Measurements from ENCODE around the gene DGKG. TPM values are rescaled to one million over a fixed set of nuclear protein-coding genes. Genes with fewer than 3 reads are reported as not detected.

DGKG gene
- total and polyA plus RNA-seq, 9 of the 15 experiments (the other 6 are each of a cell fraction or from before 2014, with no cell fraction given), result 0.01 to 0.36 (median 0.15) TPM

DNA sequence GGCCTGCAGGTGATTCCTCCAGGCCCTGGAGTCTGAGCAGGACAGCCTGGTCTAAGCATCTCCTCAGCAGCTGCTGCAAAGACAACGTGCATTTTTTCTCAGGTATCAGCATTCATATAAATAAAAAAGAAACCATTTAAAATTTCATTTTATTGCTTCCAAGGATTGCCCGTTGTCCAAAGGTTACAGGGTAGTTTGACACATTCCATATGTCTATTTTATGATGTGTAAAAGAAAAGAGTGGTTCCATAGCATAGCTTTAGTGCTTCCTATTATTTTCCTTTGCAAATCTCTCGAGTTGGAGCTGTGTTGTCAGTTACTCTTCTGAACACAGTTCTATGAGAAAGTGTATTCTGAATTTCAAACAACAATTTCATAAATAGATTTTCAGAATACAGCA, 7.2 kb upstream of the DGKG start (continued):
- TF ChIP-seq JUND (IDR thresholded peaks at IDR 0.05; ENCODE audit: borderline replicate concordance, low read depth, low read length) (no peak), JUND (tag; IDR thresholded peaks at IDR 0.05; ENCODE audit: borderline replicate concordance, low read depth, low read length) (no peak)

DNA sequence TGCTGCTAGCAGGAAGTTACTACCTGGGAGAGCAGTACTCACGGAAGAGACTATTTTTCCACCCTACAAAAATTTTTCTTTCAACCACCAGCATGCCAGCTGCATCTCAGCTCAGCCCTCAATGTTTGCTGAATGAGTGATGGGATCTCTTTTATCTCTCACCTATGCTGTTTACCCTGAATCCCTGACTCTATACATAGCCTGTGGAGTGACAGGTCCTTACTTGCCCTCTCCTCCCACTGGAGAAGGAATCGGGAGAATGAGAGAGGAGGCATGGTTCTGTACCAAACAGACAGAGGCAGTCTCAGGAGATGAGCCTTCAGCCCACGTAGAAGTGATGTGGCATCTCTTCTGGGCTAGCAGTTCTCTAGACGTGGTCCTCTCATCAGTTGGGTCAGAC, 6.7 kb upstream of the DGKG start:
- no peak for ATAC-seq
- intact Hi-C loops (cut with micrococcal nuclease), result no loop called here
- WGBS (ENCODE audit: insufficient coverage, low coverage, missing lambda C conversion rate), result 2% methylated on average over 4 of the region's 4 CpGs

More for the DNA sequence above, 6.7 kb upstream of the DGKG start:
- H3K9ac ChIP-seq (ENCODE audit: insufficient read depth in 1 of 2, low read depth in 2 of 2, low read length in 2 of 2), result no peak overlapping the region
- H3K4me2 ChIP-seq (ENCODE audit: insufficient read depth, low read length), result no peak overlapping the region
- DNase-seq (ENCODE audit: extremely low read depth in 1 of 4, low spot score in 3 of 4) (no peak), FAIRE-seq (no peak)
- H3K79me2 ChIP-seq (ENCODE audit: control insufficient read depth, insufficient read depth, low read length), result no peaks in the 10 kb centered on the region
- H3K36me3 ChIP-seq (ENCODE audit: control insufficient read depth, insufficient read depth, low read length), result no peaks in the 10 kb centered on the region
- no peak overlapping the region for H3K27ac ChIP-seq (ENCODE audit: extremely low read depth, low read depth, low read length)
- no peaks in the 10 kb centered on the region for H4K20me1 ChIP-seq (replicated peaks; ENCODE audit: control insufficient read depth, insufficient read depth, low read length)
- H3K27me3 ChIP-seq (ENCODE audit: control insufficient read depth in 2 of 2, insufficient read depth in 2 of 2, low read length in 2 of 2), result peaks cover 9 to 32% of the 10 kb centered on the region in 2 experiments; a peak in 4 of 5 replicates
- H3K4me3 ChIP-seq, result no peak overlapping the region
- ChIA-PET CTCF (ENCODE audit: low intra/inter-chr PET ratio) (no interaction called here), POLR2A (interaction anchor here (0.6 kb wide), 1 partner anchor 15 kb away, joined by 3 read pairs; no protein-coding TSS in a partner anchor)
- TF ChIP-seq PYGO2 (tag; IDR thresholded peaks at IDR 0.05) (no peak), ZFP36 (IDR thresholded peaks at IDR 0.05; ENCODE audit: low read depth, low read length, partially characterized antibody) (no peak), SUPT5H (IDR thresholded peaks at IDR 0.05) (no peak), FOXJ3 (CRISPR knock-in tag; IDR thresholded peaks at IDR 0.05) (no peak), HLTF (IDR thresholded peaks at IDR 0.05) (no peak), SRF (CRISPR knock-in tag; IDR thresholded peaks at IDR 0.05) (no peak), GATAD2A (IDR thresholded peaks at IDR 0.05) (no peak), FOXA1 (IDR thresholded peaks at IDR 0.05; ENCODE audit: borderline replicate concordance) (no peak), ZNF785 (CRISPR knock-in tag; IDR thresholded peaks at IDR 0.05) (no peak), ZBTB17 (CRISPR knock-in tag; IDR thresholded peaks at IDR 0.05) (no peak), NELFE (IDR thresholded peaks at IDR 0.05; ENCODE audit: insufficient read depth, insufficient read length) (no peak), TEAD1 (CRISPR knock-in tag; IDR thresholded peaks at IDR 0.05) (no peak), CSDE1 (IDR thresholded peaks at IDR 0.05) (no peak)
- TF ChIP-seq, protein P1, sequence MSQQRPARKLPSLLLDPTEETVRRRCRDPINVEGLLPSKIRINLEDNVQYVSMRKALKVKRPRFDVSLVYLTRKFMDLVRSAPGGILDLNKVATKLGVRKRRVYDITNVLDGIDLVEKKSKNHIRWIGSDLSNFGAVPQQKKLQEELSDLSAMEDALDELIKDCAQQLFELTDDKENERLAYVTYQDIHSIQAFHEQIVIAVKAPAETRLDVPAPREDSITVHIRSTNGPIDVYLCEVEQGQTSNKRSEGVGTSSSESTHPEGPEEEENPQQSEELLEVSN (IDR thresholded peaks at IDR 0.05; ENCODE audit: borderline replicate concordance in 1 of 2, extremely low read depth in 1 of 2, insufficient read depth in 1 of 2, insufficient read length in 1 of 2, low read depth in 1 of 2, low read length in 1 of 2, poor library complexity in 1 of 2, severe bottlenecking in 1 of 2), result no peak
- H2AFZ ChIP-seq (ENCODE audit: low read depth, low read length), result no peak overlapping the region
- in situ Hi-C loops (cut with MboI), result no loop called here
- H3K4me1 ChIP-seq (replicated peaks in 1 of 2; ENCODE audit: control insufficient read depth in 2 of 2, insufficient read depth in 2 of 2, low read length in 2 of 2), result no peaks in the 10 kb centered on the region; a peak in 1 of 5 replicates
- no peaks in the 10 kb centered on the region for H3K9me1 ChIP-seq (ENCODE audit: control insufficient read depth, insufficient read depth, low read length)
- no TSS peak for BruUV-seq (replicated peaks)
- no peaks in the 10 kb centered on the region for H3K9me3 ChIP-seq (replicated peaks; ENCODE audit: control insufficient read depth, insufficient read depth, low read depth, low read length)
